Right atrium auricular region (tissue), 2 donors: ENCODE measurements around the gene GNAI2. TPM values are rescaled to one million over a fixed set of nuclear protein-coding genes. Genes with fewer than 3 reads are reported as not detected.

Source experiments
- DNase-seq: peaks from one replicate; pipeline ENCODE4 v3.0.0-alpha.2; 2019; ENCODE audit warnings: low spot score
- H3K27ac ChIP-seq, 2 donors: fragments of 200-600 bp; sonication (generic); 1 replicate in 1 of 2; 2 replicates in 1 of 2; pipeline ENCODE4 v1.5.1; 2016 to 2019
- H3K27me3 ChIP-seq, 2 donors: fragments of 200-600 bp; sonication (generic); one replicate each; pipeline versions ENCODE4 v1.5.1 to v1.6.0; 2017 to 2019
- H3K36me3 ChIP-seq: fragments of 200-600 bp; sonication (generic); one replicate; pipeline ENCODE4 v1.5.1; 2016
- H3K4me1 ChIP-seq, 2 donors: fragments of 200-600 bp; sonication (generic); one replicate each; pipeline versions ENCODE4 v1.5.1 to v1.6.0; 2017 to 2019
- H3K4me3 ChIP-seq, 2 donors: fragments of 200-600 bp; sonication (generic); 1 replicate in 1 of 2; 2 replicates in 1 of 2; pipeline ENCODE4 v1.5.1; 2017 to 2019; ENCODE audit warnings: mild to moderate bottlenecking in 1 of 2, moderate library complexity in 1 of 2
- H3K9me3 ChIP-seq, 2 donors: fragments of 200-600 bp; sonication (generic); one replicate each; pipeline ENCODE4 v1.5.1; 2019
- total RNA-seq, 2 donors: library from RNA; depleted of rRNA; stranded (reverse); fragments of >200 nt; gene quantifications; one replicate each; pipeline ENCODE4 v1.1.0, GENCODE V29; 2016
- TF ChIP-seq, protein P1 (sequence below), 2 donors: fragments of 200-600 bp; sonication (generic); IDR thresholded peaks; one replicate each; pipeline ENCODE4 v1.5.1; 2019; ENCODE audit warnings: antibody characterized with exemption in 2 of 2

The GNAI2 gene
- total RNA-seq, 2 donors from 2014 or later = 72.1 to 127 TPM

DNA sequence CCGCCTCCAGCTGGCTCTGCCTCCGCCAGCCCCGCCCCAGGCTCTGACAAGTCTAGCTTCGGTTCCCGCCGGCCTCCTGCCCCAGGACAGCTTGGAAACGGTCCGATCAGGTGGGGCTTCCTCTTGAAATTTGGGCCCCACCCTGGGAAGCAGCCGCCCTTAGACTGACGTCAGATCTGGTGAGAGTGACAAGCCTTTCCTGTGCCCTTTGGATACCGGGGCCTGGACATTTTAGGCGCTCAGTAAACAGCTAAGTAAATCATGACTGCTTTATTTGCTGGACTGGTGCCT is 63.6 kb downstream of the GNAI2 start:
- TF ChIP-seq, protein P1, sequence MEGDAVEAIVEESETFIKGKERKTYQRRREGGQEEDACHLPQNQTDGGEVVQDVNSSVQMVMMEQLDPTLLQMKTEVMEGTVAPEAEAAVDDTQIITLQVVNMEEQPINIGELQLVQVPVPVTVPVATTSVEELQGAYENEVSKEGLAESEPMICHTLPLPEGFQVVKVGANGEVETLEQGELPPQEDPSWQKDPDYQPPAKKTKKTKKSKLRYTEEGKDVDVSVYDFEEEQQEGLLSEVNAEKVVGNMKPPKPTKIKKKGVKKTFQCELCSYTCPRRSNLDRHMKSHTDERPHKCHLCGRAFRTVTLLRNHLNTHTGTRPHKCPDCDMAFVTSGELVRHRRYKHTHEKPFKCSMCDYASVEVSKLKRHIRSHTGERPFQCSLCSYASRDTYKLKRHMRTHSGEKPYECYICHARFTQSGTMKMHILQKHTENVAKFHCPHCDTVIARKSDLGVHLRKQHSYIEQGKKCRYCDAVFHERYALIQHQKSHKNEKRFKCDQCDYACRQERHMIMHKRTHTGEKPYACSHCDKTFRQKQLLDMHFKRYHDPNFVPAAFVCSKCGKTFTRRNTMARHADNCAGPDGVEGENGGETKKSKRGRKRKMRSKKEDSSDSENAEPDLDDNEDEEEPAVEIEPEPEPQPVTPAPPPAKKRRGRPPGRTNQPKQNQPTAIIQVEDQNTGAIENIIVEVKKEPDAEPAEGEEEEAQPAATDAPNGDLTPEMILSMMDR (IDR thresholded peaks at IDR 0.05) = no peak
- H3K27ac ChIP-seq = peak overlapping the region; percentile 89 to 90
- no peak for DNase-seq
- peaks cover 0 to 50% of the 10 kb centered on the region in 2 donors for H3K4me1 ChIP-seq
- H3K36me3 ChIP-seq = no peaks in the 10 kb centered on the region
- H3K27me3 ChIP-seq = no peaks in the 10 kb centered on the region
- H3K9me3 ChIP-seq = no peaks in the 10 kb centered on the region
- peak overlapping the region; percentile 35 to 65 for H3K4me3 ChIP-seq

GRCh38 chr3:50299929-50300680 is 64.1 kb downstream of the GNAI2 start:
- DNase-seq = no peak
- H3K27me3 ChIP-seq = no peaks in the 10 kb centered on the region
- H3K27ac ChIP-seq = peak overlapping the region; percentile 89 to 90
- peak overlapping the region; percentile 35 to 65 for H3K4me3 ChIP-seq
- H3K9me3 ChIP-seq = no peaks in the 10 kb centered on the region
- H3K4me1 ChIP-seq = peaks cover 0 to 50% of the 10 kb centered on the region in 2 donors
- no peaks in the 10 kb centered on the region for H3K36me3 ChIP-seq
- TF ChIP-seq, protein P1 (IDR thresholded peaks at IDR 0.05) = no peak

DNA sequence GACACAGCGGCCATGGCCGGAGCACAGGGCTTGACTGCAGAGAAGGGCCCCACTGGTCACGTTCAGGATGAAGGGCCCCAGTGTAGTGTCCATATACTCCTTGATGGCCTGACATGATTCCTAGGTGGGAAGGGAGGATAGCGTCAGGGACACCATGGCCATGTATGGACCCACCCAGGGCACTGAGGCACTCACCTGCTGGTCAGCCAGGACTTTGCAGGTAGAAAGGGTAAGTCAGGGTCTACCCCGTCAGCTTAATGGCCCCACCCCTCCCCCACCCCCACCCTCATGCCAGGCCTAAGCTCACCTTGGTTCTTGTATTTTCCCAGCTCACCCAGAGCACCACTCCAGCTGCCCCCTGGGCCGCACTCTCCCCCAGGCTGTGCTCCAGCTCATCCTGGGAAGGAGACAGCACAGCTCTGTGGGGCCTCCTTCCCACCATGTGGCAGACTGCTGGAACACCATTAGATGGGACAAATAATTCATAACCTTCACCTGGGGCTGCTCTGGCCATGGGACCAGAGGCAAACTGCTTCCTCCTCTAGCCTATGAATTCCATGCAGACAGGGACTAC is 64.8 kb downstream of the GNAI2 start:
- H3K4me3 ChIP-seq = peak overlapping the region in 1 of 2 donors; percentile 65
- no peaks in the 10 kb centered on the region for H3K9me3 ChIP-seq
- H3K27me3 ChIP-seq = no peaks in the 10 kb centered on the region
- peak overlapping the region; percentile 89 to 90 for H3K27ac ChIP-seq
- no peak for DNase-seq
- H3K36me3 ChIP-seq = no peaks in the 10 kb centered on the region
- TF ChIP-seq, protein P1 (IDR thresholded peaks at IDR 0.05) = no peak
- H3K4me1 ChIP-seq = peaks cover 0 to 50% of the 10 kb centered on the region in 2 donors

DNA sequence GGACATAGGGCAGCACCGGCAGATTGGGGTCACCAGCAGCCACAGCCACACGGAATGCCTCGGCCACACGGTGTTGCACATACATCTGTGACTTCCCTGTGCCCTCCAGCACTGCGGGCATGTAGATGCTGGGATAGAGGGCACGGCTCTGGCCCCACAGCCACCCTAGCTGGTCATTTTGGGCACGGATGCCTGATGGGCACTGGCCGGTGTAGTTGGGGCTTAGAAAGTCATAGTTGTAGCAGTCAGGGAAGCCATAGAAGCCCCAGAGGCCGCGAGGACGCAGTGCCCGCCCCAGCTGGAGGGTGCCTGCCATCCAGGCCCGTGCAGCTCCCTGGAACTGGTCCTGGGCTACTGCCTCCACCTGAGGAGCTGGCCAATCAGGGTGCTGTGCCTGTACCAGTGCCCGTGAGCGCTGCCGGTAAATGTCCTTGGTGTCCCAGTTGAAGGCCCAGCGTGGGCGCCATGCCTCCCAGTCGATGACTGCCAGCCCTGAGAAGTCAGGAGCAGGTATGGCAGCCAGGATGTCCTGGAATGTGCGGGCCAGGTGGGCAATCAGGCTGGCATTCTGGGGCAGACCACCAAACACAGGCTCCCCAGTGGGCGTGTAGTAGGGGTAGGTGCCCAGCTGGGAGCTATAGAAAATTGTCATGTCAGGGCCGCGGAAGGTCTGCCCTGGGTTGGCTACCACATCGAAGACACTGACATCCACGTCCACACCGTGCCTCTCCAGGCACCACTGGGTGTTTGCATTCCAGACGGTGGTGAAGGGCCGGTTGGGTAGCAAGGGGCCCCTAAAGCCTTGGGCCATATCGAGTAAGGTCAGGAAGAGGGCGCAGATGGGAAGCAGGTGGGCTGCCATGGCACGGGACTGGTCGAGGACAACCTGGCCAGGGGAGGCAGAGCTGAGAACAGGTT is 66.3 kb downstream of the GNAI2 start:
- TF ChIP-seq, protein P1 (IDR thresholded peaks at IDR 0.05) = no peak
- no peak for DNase-seq
- peaks cover 0 to 50% of the 10 kb centered on the region in 2 donors for H3K4me1 ChIP-seq
- peak overlapping the region; percentile 89 to 90 for H3K27ac ChIP-seq
- H3K27me3 ChIP-seq = no peaks in the 10 kb centered on the region
- H3K4me3 ChIP-seq = peak overlapping the region; percentile 42 to 43
- no peaks in the 10 kb centered on the region for H3K9me3 ChIP-seq
- no peaks in the 10 kb centered on the region for H3K36me3 ChIP-seq

GRCh38 chr3:50303013-50303815 is 67.2 kb downstream of the GNAI2 start, which contains the start of gene HYAL1:
TSS of gene HYAL1 (minus strand) at chr3:50303574. CDS start at chr3:50302956, 618 bp downstream.
- TF ChIP-seq, protein P1 (IDR thresholded peaks at IDR 0.05) = peak in 1 of 2 donors; percentile 35
- Histone ChIP-seq H3K9me3 (no peaks in the 10 kb centered on the region), H3K27ac (peak within 1 kb of the TSS; percentile 89 to 90), H3K4me3 (peak within 1 kb of the TSS; percentile 42 to 43), H3K4me1 (peaks cover 0 to 45% of the 10 kb centered on the region in 2 donors), H3K36me3 (no peaks in the 10 kb centered on the region), H3K27me3 (no peaks in the 10 kb centered on the region)
- DNase-seq = peak; percentile 90
